NCI-H187 (cell line): ENCODE measurements around the gene PRXL2A.

Source experiments
- DNase-seq, 2 experiments: peaks; one replicate each; lab custom pipeline; 2025; lab: John Stamatoyannopoulos, UW

The PRXL2A gene

GRCh38 chr10:80444646-80445319, 36.4 kb downstream of the PRXL2A start:
- peak in 1 of 2 experiments; percentile 17 for DNase-seq

DNA sequence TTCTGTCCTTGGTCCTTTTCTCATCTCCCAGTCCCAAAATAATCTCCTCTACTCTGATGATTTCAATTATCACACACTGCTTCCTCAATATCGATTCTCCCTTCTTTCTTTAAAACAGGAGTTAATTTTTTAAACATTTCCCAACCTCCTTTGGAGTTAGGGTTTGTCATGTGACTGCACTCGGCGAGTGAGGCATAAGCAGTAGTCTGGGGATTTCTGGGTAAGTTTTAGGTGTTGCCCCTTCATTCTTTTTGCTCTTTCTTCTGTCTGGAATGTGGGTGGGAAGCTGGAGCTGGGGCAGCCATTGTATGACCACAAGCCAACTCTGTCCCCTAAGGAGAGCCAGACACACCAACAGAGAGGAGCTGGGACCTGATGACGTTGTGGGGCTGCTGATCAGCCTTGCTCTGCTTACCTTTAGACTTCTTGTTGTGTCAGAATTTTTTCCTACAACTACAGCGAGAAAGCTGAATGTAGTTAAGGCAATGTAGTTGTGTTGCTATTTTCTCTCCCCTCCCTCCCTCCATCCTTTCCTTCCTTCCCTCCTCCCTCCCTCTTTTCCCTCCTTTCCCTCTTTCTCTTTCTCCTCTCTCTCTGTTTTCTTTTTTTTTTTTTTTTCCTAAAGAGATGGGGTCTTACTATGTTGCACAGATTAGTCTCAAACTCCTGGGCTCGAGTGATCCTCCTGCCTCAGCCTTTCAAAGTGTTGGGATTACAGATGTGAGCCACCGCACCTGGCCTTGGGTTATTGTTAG, 39.3 kb downstream of the PRXL2A start:
- no peak for DNase-seq

- DNase-seq: no peak
These were observed 40.0 kb downstream of the PRXL2A start for GRCh38 chr10:80448209-80448942.

DNA sequence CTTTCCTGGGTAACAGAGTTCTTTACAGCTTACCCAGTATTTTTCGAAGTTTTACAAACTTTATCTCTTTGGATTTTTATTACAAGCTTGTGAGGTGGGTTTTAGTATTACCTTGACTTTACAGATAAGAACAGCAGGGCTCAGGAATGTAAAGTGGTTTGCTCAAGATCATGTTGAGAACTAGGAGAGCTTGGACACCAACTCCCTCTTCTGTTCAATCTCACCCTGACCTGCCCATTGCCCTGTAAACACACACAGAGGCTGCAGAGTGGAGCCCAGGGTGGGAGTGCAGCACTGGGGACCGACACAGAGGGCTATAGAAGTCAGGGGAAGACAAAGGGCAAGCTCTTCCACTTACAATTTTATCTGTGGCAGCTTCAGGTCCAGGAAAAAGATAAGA, 41.2 kb downstream of the PRXL2A start:
- no peak for DNase-seq

- DNase-seq: no peak
These were observed 42.8 kb downstream of the PRXL2A start for GRCh38 chr10:80451132-80451531.

GRCh38 chr10:80452069-80452468, 43.7 kb downstream of the PRXL2A start:
- no peak for DNase-seq

DNA sequence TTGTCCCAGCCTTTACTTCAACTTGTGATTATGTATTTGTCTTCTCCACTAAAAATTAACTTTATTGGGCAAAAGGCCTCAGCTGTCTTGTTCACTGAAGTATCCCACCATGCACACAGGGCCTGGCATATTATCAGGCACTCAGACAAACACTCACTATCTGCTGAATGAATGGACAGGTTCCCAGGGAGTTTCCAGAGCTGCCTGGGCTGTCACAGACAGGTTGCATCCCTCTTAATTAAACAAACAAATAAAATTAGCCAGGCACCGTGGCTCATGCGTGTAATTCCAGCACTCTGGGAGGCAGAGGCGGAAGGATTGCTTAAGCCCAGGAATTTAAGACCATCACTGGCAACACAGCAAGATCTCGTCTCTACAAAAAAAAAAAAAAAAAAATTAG, 44.3 kb downstream of the PRXL2A start:
- DNase-seq: no peak

- no peak for DNase-seq
These were observed 44.9 kb downstream of the PRXL2A start for GRCh38 chr10:80453056-80453841.

GRCh38 chr10:80453842-80454512, 45.6 kb downstream of the PRXL2A start, which contains the start of gene TSPAN14:
Gene TSPAN14 (plus strand): TSS chr10:80454310. CDS start chr10:80489234, 34,924 bp downstream.
- peak in 1 of 2 experiments; percentile 33 for DNase-seq

DNA sequence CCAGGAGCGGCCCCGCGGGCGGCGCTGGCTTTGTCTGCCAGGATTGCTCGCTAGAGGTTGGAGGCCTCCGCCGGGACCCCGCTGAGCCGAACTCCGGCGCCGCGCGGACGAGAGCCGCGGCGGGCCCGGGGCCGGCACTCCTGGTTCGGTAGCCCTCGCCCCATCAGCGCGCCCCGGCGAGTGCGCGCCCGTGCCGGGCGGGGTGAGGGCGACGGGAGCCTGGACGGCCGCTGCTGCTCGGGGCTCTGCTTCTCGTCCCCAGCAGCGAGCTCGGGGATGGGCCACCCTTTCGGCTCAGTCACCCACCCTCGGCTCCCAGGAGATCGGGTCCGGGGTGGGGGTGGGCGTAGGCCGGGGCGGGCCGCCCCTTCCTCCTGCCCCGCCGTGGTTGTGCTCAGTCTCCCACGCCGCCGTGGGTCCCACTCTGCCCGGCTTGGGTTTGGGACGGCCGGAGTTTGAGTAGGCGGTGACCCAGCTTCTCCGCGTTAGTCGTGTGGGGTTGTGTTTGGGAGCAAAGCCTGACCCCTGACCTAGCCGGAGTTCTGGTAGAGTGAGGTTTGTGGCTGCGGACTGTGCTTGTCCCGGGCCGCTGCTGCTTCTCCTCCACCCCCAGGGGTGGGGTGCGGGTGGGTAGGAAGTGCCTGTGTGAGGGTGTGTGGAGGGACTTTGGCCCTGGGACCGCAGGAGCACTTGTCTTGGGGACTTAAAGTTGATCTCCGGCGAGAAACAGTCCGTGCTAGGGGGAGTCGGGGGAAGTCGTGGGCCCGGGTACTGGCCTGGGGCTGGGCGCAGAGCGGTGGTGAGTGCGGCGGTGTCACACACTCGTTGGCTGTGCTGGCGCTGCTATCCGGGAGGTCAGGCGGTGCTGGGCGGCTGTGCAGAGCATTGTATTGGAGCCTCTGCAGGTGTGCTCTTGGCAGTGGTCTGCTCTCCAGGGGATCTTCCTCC, 46.4 kb downstream of the PRXL2A start:
- DNase-seq: no peak

DNA sequence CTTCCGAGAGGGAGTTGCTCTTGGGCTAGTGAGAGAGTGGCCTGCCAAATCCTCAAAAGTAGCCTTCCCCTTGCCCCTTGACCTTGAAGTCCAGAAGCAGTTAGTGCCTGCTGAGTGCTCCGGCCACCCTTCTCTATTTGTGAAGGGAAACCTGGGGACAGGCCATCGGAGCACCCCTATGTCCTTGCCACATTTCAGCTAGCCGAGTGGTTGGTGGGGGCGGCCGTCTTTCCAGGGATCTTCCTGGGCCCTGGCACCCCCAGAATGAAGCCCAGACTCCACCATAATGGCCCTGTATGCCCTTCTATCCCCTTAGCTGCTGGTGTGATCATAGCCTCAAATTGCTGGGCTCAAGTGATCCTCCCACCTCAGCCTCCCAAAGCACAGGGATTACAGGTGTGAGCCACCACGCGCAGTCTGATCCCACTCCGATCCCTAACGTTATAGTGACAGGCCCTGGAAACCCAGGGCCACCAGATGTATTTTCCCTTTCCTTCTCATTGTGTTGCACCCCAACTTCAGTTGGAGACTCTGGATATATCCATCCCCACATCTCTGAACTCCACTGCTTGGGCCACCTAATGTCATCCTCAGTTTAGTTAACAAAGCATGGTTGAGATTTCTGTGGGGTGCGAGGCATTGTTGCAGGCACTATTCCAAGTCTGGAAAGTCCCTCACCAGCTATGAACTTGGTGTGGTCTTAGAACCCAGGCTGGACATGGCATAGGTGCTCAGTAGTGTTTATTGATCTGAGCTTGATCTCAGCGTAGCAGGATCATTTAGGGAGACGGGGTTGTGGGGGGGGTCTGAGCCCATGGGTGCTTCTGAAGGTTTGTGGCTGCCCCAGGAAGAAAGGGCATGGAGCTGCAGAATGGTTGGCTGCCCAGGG, 47.4 kb downstream of the PRXL2A start:
- DNase-seq: no peak

DNA sequence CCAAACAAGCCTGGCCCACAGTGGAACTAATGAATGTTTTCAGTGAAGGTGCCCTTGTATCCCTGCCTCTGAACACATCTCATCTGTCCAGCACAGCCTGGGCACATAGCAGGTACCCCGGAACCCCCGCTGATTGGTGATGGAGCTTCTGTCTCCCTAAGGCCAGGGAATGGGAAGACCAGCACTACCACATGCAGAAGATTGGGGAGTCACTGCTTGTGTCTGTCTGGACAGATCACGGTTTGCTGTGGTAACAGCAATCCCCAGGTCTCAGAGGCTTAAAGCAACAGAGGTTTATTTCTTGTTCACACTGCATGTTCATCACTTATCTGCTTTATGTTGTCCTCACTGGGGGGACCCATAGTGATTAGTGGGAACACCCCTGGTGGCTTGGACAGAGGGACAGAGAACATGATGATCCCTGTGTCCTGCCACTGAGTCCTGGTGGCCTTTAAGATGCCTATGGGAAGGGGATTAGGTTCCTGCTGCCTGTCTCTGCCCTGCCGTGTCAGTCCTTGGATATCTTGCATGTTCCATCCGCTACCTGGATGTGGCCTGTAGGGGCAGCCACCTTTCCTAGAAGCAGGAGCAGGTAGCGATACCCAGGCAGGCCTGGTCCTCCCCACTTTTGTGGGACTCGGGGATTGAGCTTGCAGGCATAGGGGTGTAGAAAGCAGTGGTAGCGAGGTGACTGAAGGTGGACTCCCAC, 49.4 kb downstream of the PRXL2A start:
- DNase-seq: no peak

GRCh38 chr10:80458263-80458625, 49.9 kb downstream of the PRXL2A start:
- DNase-seq: no peak

GRCh38 chr10:80458638-80459037, 50.3 kb downstream of the PRXL2A start:
- DNase-seq: no peak

GRCh38 chr10:80459047-80459865, 50.9 kb downstream of the PRXL2A start:
- peak in 1 of 2 experiments; percentile 37 for DNase-seq

- DNase-seq: no peak
These were observed 52.3 kb downstream of the PRXL2A start for GRCh38 chr10:80460399-80461207.
